A549 (cell line): ENCODE measurements around the gene GRK2. TPM values are rescaled to one million over a fixed set of nuclear protein-coding genes. Genes with fewer than 3 reads are reported as not detected.

Source experiments
- ATAC-seq, 2 experiments: fragments of 200-7000 bp in 1 of 2; fragments of >200 bp in 1 of 2; cut with Nextera tagmentation in 1 of 2; cut with Tn5 transposase in 1 of 2; 3 replicates each; pipeline versions ENCODE4 v1.8.0 to v1.9.1; 2018 to 2020; ENCODE audit warnings: mild to moderate bottlenecking in 1 of 2, moderate library complexity in 1 of 2
- CTCF ChIA-PET: fragments of 300-600 bp; sonication (Branson Sonifier 250); formaldehyde crosslinking; extraction: SDS; loops from one replicate; lab custom pipeline; 2021; ENCODE audit warnings: antibody characterized with exemption, inconsistent platforms; lab: Yijun Ruan, JAX
- POLR2A ChIA-PET: fragments of 350-600 bp; formaldehyde crosslinking; extraction: SDS; loops from one replicate; lab custom pipeline; 2021; ENCODE audit warnings: antibody characterized with exemption, inconsistent platforms; lab: Yijun Ruan, JAX
- DNase-seq, 2 experiments: peaks; one replicate each; pipeline versions ENCODE4 v3.0.0 to v3.0.0-alpha.2; 2011 to 2016; ENCODE audit warnings: low read depth in 1 of 2, low spot score in 1 of 2
- FAIRE-seq: peaks from 2 replicates; lab custom pipeline; 2011; peaks lifted over from hg19 to GRCh38; lab: Jason Lieb, UNC
- H3K27ac ChIP-seq, 2 experiments: fragments of >200 bp; sonication (Bioruptor Twin); formaldehyde crosslinking; 3 replicates each; pipeline ENCODE4 v1.5.1; 2016 to 2017
- H3K4me1 ChIP-seq: fragments of >200 bp; sonication (Bioruptor Twin); formaldehyde crosslinking; 3 replicates; pipeline ENCODE4 v1.6.1; 2016
- H3K4me2 ChIP-seq: fragments of >200 bp; sonication (Bioruptor Twin); formaldehyde crosslinking; 3 replicates; pipeline ENCODE4 v1.6.1; 2016
- H3K4me3 ChIP-seq: fragments of >200 bp; sonication (Bioruptor Twin); formaldehyde crosslinking; 3 replicates; pipeline ENCODE4 v1.5.1; 2016
- H3K9me3 ChIP-seq: fragments of >200 bp; sonication (Bioruptor Twin); formaldehyde crosslinking; 3 replicates; pipeline ENCODE4 v1.6.1; 2016
- ATOH8 ChIP-seq: fragments of 250-450 bp; sonication (Bioruptor Pico); IDR thresholded peaks from 2 replicates; pipeline ENCODE4 v1.5.0; 2020; ENCODE audit warnings: low read depth, mild to moderate bottlenecking, moderate library complexity
- CHD2 ChIP-seq: fragments of 150-350 bp; IDR thresholded peaks from 2 replicates; pipeline ENCODE4 v1.6.1; 2014; ENCODE audit warnings: low read length; ENCODE audit not compliant: partially characterized antibody
- EHF ChIP-seq: fragments of 250-450 bp; sonication (Bioruptor Pico); IDR thresholded peaks from 2 replicates; pipeline ENCODE4 v1.5.0; 2020; ENCODE audit warnings: mild to moderate bottlenecking
- EHMT2 ChIP-seq: fragments of 200-600 bp; sonication (generic); IDR thresholded peaks from 2 replicates; pipeline ENCODE4 v1.6.1; 2016; ENCODE audit warnings: antibody characterized with exemption, low read depth, mild to moderate bottlenecking, moderate library complexity
- ELK1 ChIP-seq: fragments of 150-350 bp; IDR thresholded peaks from 2 replicates; pipeline ENCODE4 v1.6.1; 2014; ENCODE audit warnings: low read depth, mild to moderate bottlenecking, low read length
- EP300 ChIP-seq, 2 experiments: fragments of >200 bp; sonication (Bioruptor Twin); formaldehyde crosslinking; IDR thresholded peaks; 2 replicates in 1 of 2; 3 replicates in 1 of 2; pipeline ENCODE4 v1.6.1; 2016 to 2017
- FOSB ChIP-seq: fragments of 250-450 bp; sonication (Bioruptor Pico); IDR thresholded peaks from 2 replicates; pipeline ENCODE4 v1.5.0; 2020; ENCODE audit warnings: mild to moderate bottlenecking, moderate library complexity
- FOSL2 ChIP-seq, 2 experiments: fragments of 450-650 bp in 1 of 2; fragments of >200 bp in 1 of 2; sonication (Bioruptor Twin) in 1 of 2; formaldehyde crosslinking; IDR thresholded peaks; 2 replicates each; pipeline versions ENCODE4 v1.5.0 to v1.6.1; 2016 to 2020; ENCODE audit warnings: mild to moderate bottlenecking in 1 of 2, moderate library complexity in 1 of 2
- HMGXB4 ChIP-seq: fragments of 250-450 bp; sonication (Bioruptor Pico); IDR thresholded peaks from 2 replicates; pipeline ENCODE4 v1.5.0; 2021; ENCODE audit warnings: mild to moderate bottlenecking, moderate library complexity, borderline replicate concordance
- HOXA7 ChIP-seq: fragments of 250-450 bp; sonication (Bioruptor Pico); IDR thresholded peaks from 2 replicates; pipeline ENCODE4 v1.5.0; 2020; ENCODE audit warnings: mild to moderate bottlenecking, moderate library complexity
- KDM1A ChIP-seq: fragments of 200-600 bp; sonication (generic); IDR thresholded peaks from 2 replicates; pipeline ENCODE4 v1.6.1; 2016; ENCODE audit warnings: low read depth, mild to moderate bottlenecking
- MAX ChIP-seq: IDR thresholded peaks from 2 replicates; pipeline ENCODE4 v1.6.1; 2012
- MYC ChIP-seq: IDR thresholded peaks from 2 replicates; pipeline ENCODE4 v1.6.1; 2012; ENCODE audit warnings: mild to moderate bottlenecking, inconsistent platforms, low read length, improper control_type of control experiment, borderline replicate concordance
- NFE2L2 ChIP-seq: fragments of 150-350 bp; conservative IDR thresholded peaks from 2 replicates; pipeline ENCODE4 v1.6.1; 2014; ENCODE audit warnings: low read length
- POLR2A ChIP-seq: IDR thresholded peaks from 2 replicates; pipeline ENCODE4 v1.6.1; 2012; ENCODE audit warnings: mild to moderate bottlenecking, low read length
- RAD21 ChIP-seq, 2 experiments: fragments of >200 bp in 1 of 2; sonication (Bioruptor Twin) in 1 of 2; formaldehyde crosslinking in 1 of 2; IDR thresholded peaks in 1 of 2; conservative IDR thresholded peaks in 1 of 2; 2 replicates in 1 of 2; 3 replicates in 1 of 2; pipeline ENCODE4 v1.6.1; 2012 to 2018; ENCODE audit warnings: inconsistent platforms in 1 of 2
- RNF2 ChIP-seq: fragments of 200-600 bp; sonication (generic); IDR thresholded peaks from 2 replicates; pipeline ENCODE4 v1.6.1; 2016; ENCODE audit warnings: low read depth, mild to moderate bottlenecking, antibody characterized with exemption, moderate library complexity, borderline replicate concordance
- TFCP2L1 ChIP-seq: fragments of 250-450 bp; sonication (Bioruptor Pico); IDR thresholded peaks from 2 replicates; pipeline ENCODE4 v1.5.0; 2021; ENCODE audit warnings: mild to moderate bottlenecking
- USF2 ChIP-seq: fragments of 450-650 bp; IDR thresholded peaks from 2 replicates; pipeline ENCODE4 v1.6.1; 2014; ENCODE audit warnings: antibody characterized with exemption
- ZC3H11A ChIP-seq: fragments of 450-650 bp; IDR thresholded peaks from 2 replicates; pipeline ENCODE4 v1.6.1; 2014; ENCODE audit warnings: antibody characterized with exemption, mild to moderate bottlenecking
- ZFP36 ChIP-seq: fragments of 450-650 bp; IDR thresholded peaks from 2 replicates; pipeline ENCODE4 v1.6.1; 2014; ENCODE audit warnings: borderline replicate concordance; ENCODE audit not compliant: partially characterized antibody
- ZNF302 ChIP-seq: fragments of 250-450 bp; sonication (Bioruptor Pico); IDR thresholded peaks from 2 replicates; pipeline ENCODE4 v1.9.0; 2021; ENCODE audit warnings: inconsistent platforms, mild to moderate bottlenecking, moderate library complexity
- WGBS: methylation state at CpG from one replicate; pipeline ENCODE4 v1.1.6; 2017; ENCODE audit errors: missing lambda C conversion rate; 5-methylcytosine and 5-hydroxymethylcytosine counted together
- polyA plus RNA-seq, 4 experiments: library from polyadenylated mRNA; depleted of rRNA in 3 of 4; stranded (reverse); fragments of >200 nt; fragmentation: RNase III in 1 of 4; extraction: RNeasy Plus Mini Kit Qiagen cat#74134 plus additional on column Dnase treatment in 1 of 4; gene quantifications; 2 replicates in 3 of 4; 3 replicates in 1 of 4; pipeline ENCODE4 v1.2.3, GENCODE V29; 2011 to 2017

The GRK2 gene
- polyA plus RNA-seq, 2 of the 4 experiments (the other 2 are of a cell fraction) = 20.5 to 29.7 TPM

GRCh38 chr11:67278135-67278938, 12.1 kb downstream of the GRK2 start:
- no peak overlapping the region for H3K4me2 ChIP-seq
- H3K4me3 ChIP-seq = no peak overlapping the region
- TF ChIP-seq ZNF302 (CRISPR knock-in tag) (no peak), EP300 (IDR thresholded peaks at IDR 0.05) (no peak), MYC (no peak), NFE2L2 (no peak), ZFP36 (no peak), HOXA7 (CRISPR knock-in tag) (no peak), FOSB (CRISPR knock-in tag) (no peak), RNF2 (no peak), EHF (CRISPR knock-in tag) (no peak), ELK1 (no peak), HMGXB4 (CRISPR knock-in tag) (no peak), POLR2A (no peak), USF2 (no peak), KDM1A (no peak)
- H3K9me3 ChIP-seq = no peaks in the 10 kb centered on the region
- peaks cover 4% of the 10 kb centered on the region; the same call in 1 of the 3 replicates for H3K4me1 ChIP-seq
- WGBS = 96% methylated on average over 8 of the region's 14 CpGs
- ATAC-seq (no peak), FAIRE-seq (no peak), DNase-seq (no peak)
- ChIA-PET CTCF (interaction anchor here (1.0 to 3.8 kb wide), 5 partner anchors 12 to 197 kb away, joined by 3 to 20 read pairs (median 4); partner anchors contain the start of gene GRK2), POLR2A (interaction anchor here (0.7 kb wide), 1 partner anchor 10 kb away, joined by 3 read pairs; the partner anchor contains the start of gene ANKRD13D)
- 0 out of 6 replicates have a peak overlapping the region, but pooled peaks of 1 of the 2 experiments have one; percentile 67 for H3K27ac ChIP-seq

GRCh38 chr11:67278939-67279588, 12.8 kb downstream of the GRK2 start:
- no peak overlapping the region for H3K4me2 ChIP-seq
- no peak for ATAC-seq
- ChIA-PET POLR2A (interaction anchor here (0.7 to 0.8 kb wide), 2 partner anchors 9 to 10 kb away, joined by 3 read pairs; partner anchors contain the start of gene ANKRD13D), CTCF (interaction anchor here (0.6 to 3.8 kb wide), 6 partner anchors 9 to 139 kb away, joined by 3 to 20 read pairs (median 5); partner anchors contain the start of gene GRK2)
- WGBS = 93% methylated on average over 10 of the region's 14 CpGs
- H3K9me3 ChIP-seq = no peaks in the 10 kb centered on the region
- peaks cover 4% of the 10 kb centered on the region; the same call in 1 of the 3 replicates for H3K4me1 ChIP-seq
- FAIRE-seq = no peak
- no peak for DNase-seq
- H3K27ac ChIP-seq = no peak overlapping the region
- H3K4me3 ChIP-seq = no peak overlapping the region
- TF ChIP-seq EHMT2 = no peak
- TF ChIP-seq ZNF302 (CRISPR knock-in tag) = no peak
- no peak for TF ChIP-seq RAD21 (conservative IDR thresholded peaks at IDR 0.05 in 1 of 2, IDR thresholded peaks at IDR 0.05 in 1 of 2)
- TF ChIP-seq EP300 (IDR thresholded peaks at IDR 0.05) = no peak
- TF ChIP-seq ZFP36 = no peak
- TF ChIP-seq TFCP2L1 = no peak
- TF ChIP-seq ATOH8 (CRISPR knock-in tag) = no peak
- no peak for TF ChIP-seq FOSL2 (IDR thresholded peaks at IDR 0.05)
- no peak for TF ChIP-seq FOSL2 (CRISPR knock-in tag; IDR thresholded peaks at IDR 0.05)
- TF ChIP-seq CHD2 = no peak
- TF ChIP-seq ZC3H11A = no peak
- no peak for TF ChIP-seq MAX
